Peyer's patch (tissue), 4 donors: ENCODE results near the gene KCNJ9. TPM values are rescaled to one million over a fixed set of nuclear protein-coding genes. Genes with fewer than 3 reads are reported as not detected.

Experiments
- DNase-seq, 3 donors: peaks; one replicate each; pipeline ENCODE4 v3.0.0-alpha.2; 2017 to 2019
- H3K27ac ChIP-seq, 4 donors: fragments of 200-600 bp; sonication (generic); one replicate each; pipeline ENCODE4 v1.5.1; 2016 to 2019
- H3K27me3 ChIP-seq, 2 donors: fragments of 200-600 bp; sonication (generic); one replicate each; pipeline ENCODE4 v1.5.1; 2019
- H3K36me3 ChIP-seq, 3 donors: fragments of 200-600 bp; sonication (generic); one replicate each; pipeline ENCODE4 v1.5.1; 2016 to 2019
- H3K4me1 ChIP-seq, 4 donors: fragments of 200-600 bp; sonication (generic); one replicate each; pipeline ENCODE4 v1.5.1; 2016 to 2019
- H3K4me3 ChIP-seq, 4 donors: fragments of 200-600 bp; sonication (generic); 1 replicate in 3 of 4; 2 replicates in 1 of 4; pipeline ENCODE4 v1.5.1; 2016 to 2019; ENCODE audit warnings: mild to moderate bottlenecking in 1 of 4
- H3K9me3 ChIP-seq, 4 donors: fragments of 200-600 bp; sonication (generic); one replicate each; pipeline ENCODE4 v1.5.1; 2016 to 2019; ENCODE audit warnings: mild to moderate bottlenecking in 1 of 4
- CTCF ChIP-seq, 6 experiments: fragments of 450-650 bp in 4 of 6; fragments of 200-600 bp in 2 of 6; sonication (generic) in 1 of 6; IDR thresholded peaks; one replicate each; pipeline ENCODE4 v1.5.1; 2017 to 2019; ENCODE audit warnings: antibody characterized with exemption in 6 of 6, mild to moderate bottlenecking in 3 of 6, moderate library complexity in 1 of 6
- POLR2A ChIP-seq, 2 donors: fragments of 450-650 bp; IDR thresholded peaks; one replicate each; pipeline ENCODE4 v1.5.1; 2017; ENCODE audit warnings: antibody characterized with exemption in 2 of 2, mild to moderate bottlenecking in 2 of 2, moderate library complexity in 2 of 2
- total RNA-seq, 4 donors: library from RNA; depleted of rRNA; stranded (reverse); fragments of >200 nt; gene quantifications; one replicate each; pipeline ENCODE4 v1.1.0, GENCODE V29; 2016

Gene KCNJ9
- total RNA-seq, 4 donors from 2014 or later: not detected

DNA sequence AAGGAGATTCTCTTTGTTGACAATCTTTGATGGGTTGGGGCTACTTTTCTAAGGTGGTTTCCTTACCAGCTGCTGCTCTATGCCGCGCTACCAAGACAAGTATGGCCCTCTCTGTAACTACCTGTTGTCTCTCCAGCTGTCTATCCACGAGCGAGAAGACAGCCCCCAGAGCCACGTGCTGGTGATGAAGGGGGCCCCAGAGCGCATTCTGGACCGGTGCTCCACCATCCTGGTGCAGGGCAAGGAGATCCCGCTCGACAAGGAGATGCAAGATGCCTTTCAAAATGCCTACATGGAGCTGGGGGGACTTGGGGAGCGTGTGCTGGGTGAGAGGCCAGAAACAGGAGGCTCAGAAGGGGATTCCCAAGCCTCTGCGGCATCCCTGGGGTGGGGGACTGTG is 48.6 kb downstream of the KCNJ9 start:
- no peak overlapping the region for H3K4me3 ChIP-seq
- H3K36me3 ChIP-seq: peaks cover 0 to 6% (median 0%) of the 10 kb centered on the region in 3 donors
- no peaks in the 10 kb centered on the region for H3K27me3 ChIP-seq
- DNase-seq: no peak
- H3K27ac ChIP-seq: no peak overlapping the region
- H3K9me3 ChIP-seq: no peaks in the 10 kb centered on the region
- TF ChIP-seq POLR2A (IDR thresholded peaks at IDR 0.05) (no peak), CTCF (IDR thresholded peaks at IDR 0.05) (no peak)
- H3K4me1 ChIP-seq: no peaks in the 10 kb centered on the region

DNA sequence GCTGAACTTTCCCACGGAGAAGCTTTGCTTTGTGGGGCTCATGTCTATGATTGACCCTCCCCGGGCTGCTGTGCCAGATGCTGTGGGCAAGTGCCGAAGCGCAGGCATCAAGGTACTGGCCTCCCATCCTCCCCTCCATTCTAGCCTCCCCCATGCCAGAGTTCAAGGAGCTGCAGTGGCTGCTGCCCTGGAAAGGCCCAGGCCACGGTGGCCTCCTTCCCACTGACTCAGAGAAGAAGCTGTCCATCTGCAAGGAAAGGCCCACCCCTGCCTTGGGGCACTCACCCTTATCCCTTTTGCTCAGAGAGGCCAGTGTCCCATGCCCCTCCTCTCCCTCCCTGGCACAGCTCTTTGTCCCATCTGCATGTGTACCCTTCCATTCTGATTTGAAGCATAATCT is 49.1 kb downstream of the KCNJ9 start:
- no peak for TF ChIP-seq CTCF (IDR thresholded peaks at IDR 0.05)
- TF ChIP-seq POLR2A (IDR thresholded peaks at IDR 0.05): no peak
- DNase-seq: no peak
- H3K4me1 ChIP-seq: no peaks in the 10 kb centered on the region
- no peak overlapping the region for H3K27ac ChIP-seq
- no peaks in the 10 kb centered on the region for H3K9me3 ChIP-seq
- H3K27me3 ChIP-seq: no peaks in the 10 kb centered on the region
- H3K36me3 ChIP-seq: peaks cover 0 to 6% (median 0%) of the 10 kb centered on the region in 3 donors
- no peak overlapping the region for H3K4me3 ChIP-seq

- H3K36me3 ChIP-seq: peaks cover 0 to 6% (median 0%) of the 10 kb centered on the region in 3 donors
- no peak for DNase-seq
- H3K27ac ChIP-seq: no peak overlapping the region
These were observed 49.6 kb downstream of the KCNJ9 start for GRCh38 chr1:160130939-160131338.

DNA sequence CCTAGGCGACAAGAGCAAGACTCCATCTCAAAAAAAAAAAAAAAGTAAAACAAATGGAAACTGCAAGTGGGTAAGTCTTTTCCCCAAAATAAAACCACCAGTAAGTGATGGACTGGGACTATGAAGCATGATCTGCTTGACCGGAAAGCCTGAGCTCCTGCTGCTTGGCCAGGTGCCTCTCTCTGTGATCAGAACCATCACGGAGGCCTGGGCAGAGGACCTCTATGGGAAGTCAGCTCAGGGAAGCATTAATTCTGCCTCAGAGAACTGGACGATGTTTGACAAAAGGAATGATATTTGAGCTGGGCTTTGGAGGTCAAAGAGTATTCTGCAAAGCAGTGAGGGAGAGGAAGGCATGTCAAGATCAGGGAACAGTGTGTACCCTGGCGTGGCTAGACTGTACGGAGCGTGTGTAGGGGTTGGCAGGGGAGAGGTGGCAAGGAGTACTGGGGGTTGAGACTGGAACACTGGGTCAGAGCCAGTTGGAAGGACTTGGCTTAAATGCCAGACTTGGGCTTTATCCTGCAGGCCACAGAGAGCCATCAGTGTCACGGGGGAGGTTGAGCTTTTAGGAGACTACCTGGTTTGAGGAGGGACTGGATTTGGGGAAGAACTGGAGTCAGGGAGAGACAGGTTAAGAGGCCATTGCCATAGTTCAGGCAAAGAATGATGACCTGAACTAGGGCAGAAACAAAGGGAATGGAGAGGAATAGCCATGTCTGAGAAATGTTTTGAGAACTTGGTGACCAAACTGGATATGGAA is 50.6 kb downstream of the KCNJ9 start:
- H3K4me3 ChIP-seq: no peak overlapping the region
- no peak for DNase-seq
- peaks cover 0 to 6% (median 0%) of the 10 kb centered on the region in 3 donors for H3K36me3 ChIP-seq
- no peaks in the 10 kb centered on the region for H3K27me3 ChIP-seq
- no peaks in the 10 kb centered on the region for H3K9me3 ChIP-seq
- no peaks in the 10 kb centered on the region for H3K4me1 ChIP-seq
- TF ChIP-seq POLR2A (IDR thresholded peaks at IDR 0.05) (no peak), CTCF (IDR thresholded peaks at IDR 0.05) (no peak)
- H3K27ac ChIP-seq: peak overlapping the region in 1 of 4 donors; percentile 14

More at GRCh38 chr1:160130939-160131338, 49.6 kb downstream of the KCNJ9 start:
- Histone ChIP-seq H3K4me3 (no peak overlapping the region), H3K4me1 (no peaks in the 10 kb centered on the region), H3K27me3 (no peaks in the 10 kb centered on the region), H3K9me3 (no peaks in the 10 kb centered on the region)
- TF ChIP-seq CTCF (IDR thresholded peaks at IDR 0.05) (no peak), POLR2A (IDR thresholded peaks at IDR 0.05) (no peak)

GRCh38 chr1:160133990-160134770 is 52.8 kb downstream of the KCNJ9 start:
- Histone ChIP-seq H3K4me1 (no peaks in the 10 kb centered on the region), H3K36me3 (peaks cover 0 to 1% (median 0%) of the 10 kb centered on the region in 3 donors), H3K27ac (no peak overlapping the region), H3K9me3 (no peaks in the 10 kb centered on the region), H3K4me3 (no peak overlapping the region), H3K27me3 (no peaks in the 10 kb centered on the region)
- no peak for DNase-seq
- TF ChIP-seq POLR2A (IDR thresholded peaks at IDR 0.05) (no peak), CTCF (IDR thresholded peaks at IDR 0.05) (no peak)
